Osteocyte (in vitro differentiated cells): Measurements from ENCODE around the gene RGS10. TPM values are rescaled to one million over a fixed set of nuclear protein-coding genes. Genes with fewer than 3 reads are reported as not detected.
A peak's percentile ranks its signal among the peaks of the same experiment; 100 is the strongest.

ENCODE experiments used
- DNase-seq: peaks from one replicate; pipeline ENCODE4 v3.0.0; 2021; ENCODE audit warnings: mixed read lengths; ENCODE audit not compliant: unreplicated experiment; ENCODE audit errors: extremely low spot score
- H3K27ac Mint-ChIP-seq: one replicate; pipeline ENCODE4 v1.8.0; 2021; ENCODE audit warnings: mild to moderate bottlenecking, mixed read lengths; ENCODE audit not compliant: unreplicated experiment
- H3K27me3 Mint-ChIP-seq: one replicate; pipeline ENCODE4 v1.8.0; 2021; ENCODE audit warnings: mixed read lengths; ENCODE audit not compliant: unreplicated experiment
- H3K36me3 Mint-ChIP-seq: one replicate; pipeline ENCODE4 v1.8.0; 2021; ENCODE audit warnings: mixed read lengths; ENCODE audit not compliant: unreplicated experiment
- H3K4me1 Mint-ChIP-seq: one replicate; pipeline ENCODE4 v1.8.0; 2021; ENCODE audit warnings: mixed read lengths; ENCODE audit not compliant: unreplicated experiment
- H3K4me3 Mint-ChIP-seq: one replicate; pipeline ENCODE4 v1.8.0; 2021; ENCODE audit warnings: mild to moderate bottlenecking, moderate library complexity, mixed read lengths; ENCODE audit not compliant: unreplicated experiment
- H3K9me3 Mint-ChIP-seq: one replicate; pipeline ENCODE4 v1.8.0; 2021; ENCODE audit warnings: mixed read lengths; ENCODE audit not compliant: unreplicated experiment
- CTCF ChIP-seq: fragments of 200-600 bp; sonication (generic); IDR thresholded peaks from 2 replicates; pipeline ENCODE4 v1.5.0; 2021; ENCODE audit warnings: antibody characterized with exemption, mild to moderate bottlenecking, moderate library complexity
- total RNA-seq: library from RNA; stranded (reverse); gene quantifications from 2 replicates; pipeline ENCODE4 v1.2.1, GENCODE V29; 2021

RGS10 gene
- total RNA-seq, 1 donor from 2014 or later = 23.3 TPM

GRCh38 chr10:119516381-119517234 lies 25.9 kb downstream of the RGS10 start:
- H3K27me3 Mint-ChIP-seq = no peaks in the 10 kb centered on the region
- H3K27ac Mint-ChIP-seq = peak overlapping the region; percentile 71
- H3K9me3 Mint-ChIP-seq = no peaks in the 10 kb centered on the region
- DNase-seq = no peak
- peaks cover 27% of the 10 kb centered on the region for H3K4me1 Mint-ChIP-seq
- no peak for TF ChIP-seq CTCF
- H3K4me3 Mint-ChIP-seq = peak overlapping the region; percentile 20
- peaks cover 4% of the 10 kb centered on the region for H3K36me3 Mint-ChIP-seq

- peaks cover 5% of the 10 kb centered on the region for H3K36me3 Mint-ChIP-seq
- H3K4me1 Mint-ChIP-seq = peaks cover 25% of the 10 kb centered on the region
- DNase-seq = no peak
- TF ChIP-seq CTCF = no peak
- H3K27me3 Mint-ChIP-seq = no peaks in the 10 kb centered on the region
- no peaks in the 10 kb centered on the region for H3K9me3 Mint-ChIP-seq
- H3K27ac Mint-ChIP-seq = no peak overlapping the region
- H3K4me3 Mint-ChIP-seq = no peak overlapping the region
Measured at GRCh38 chr10:119515511-119516045, 26.9 kb downstream of the RGS10 start.

- H3K9me3 Mint-ChIP-seq = no peaks in the 10 kb centered on the region
- TF ChIP-seq CTCF = no peak
- no peak overlapping the region for H3K27ac Mint-ChIP-seq
- no peak overlapping the region for H3K4me3 Mint-ChIP-seq
- peaks cover 8% of the 10 kb centered on the region for H3K36me3 Mint-ChIP-seq
- H3K4me1 Mint-ChIP-seq = peaks cover 30% of the 10 kb centered on the region
- DNase-seq = no peak
- no peaks in the 10 kb centered on the region for H3K27me3 Mint-ChIP-seq
Measured at GRCh38 chr10:119514819-119515218, 27.7 kb downstream of the RGS10 start.

- Mint-ChIP-seq H3K9me3 (no peaks in the 10 kb centered on the region), H3K27me3 (no peaks in the 10 kb centered on the region), H3K36me3 (peaks cover 8% of the 10 kb centered on the region), H3K4me1 (peaks cover 17% of the 10 kb centered on the region), H3K4me3 (no peak overlapping the region), H3K27ac (no peak overlapping the region)
- no peak for TF ChIP-seq CTCF
- no peak for DNase-seq
Measured at GRCh38 chr10:119511828-119512515, 30.5 kb downstream of the RGS10 start.

- peaks cover 8% of the 10 kb centered on the region for H3K4me1 Mint-ChIP-seq
Measured at GRCh38 chr10:119509909-119510451, 32.5 kb downstream of the RGS10 start.

More at GRCh38 chr10:119509909-119510451, 32.5 kb downstream of the RGS10 start:
- TF ChIP-seq CTCF = no peak
- H3K9me3 Mint-ChIP-seq = no peaks in the 10 kb centered on the region
- no peak overlapping the region for H3K4me3 Mint-ChIP-seq
- peak overlapping the region; percentile 4 for H3K27ac Mint-ChIP-seq
- no peak for DNase-seq
- peaks cover 9% of the 10 kb centered on the region for H3K36me3 Mint-ChIP-seq
- H3K27me3 Mint-ChIP-seq = no peaks in the 10 kb centered on the region
